K562 (cell line): Measurements from ENCODE around the gene TOM1L2. TPM values are rescaled to one million over a fixed set of nuclear protein-coding genes. Genes with fewer than 3 reads are reported as not detected.

Experiments used
- ATAC-seq: fragments of 200-7000 bp; cut with Tn5 transposase; 3 replicates; pipeline ENCODE4 v1.9.1; 2020; ENCODE audit warnings: moderate library complexity
- BruUV-seq: library from RNA; stranded (reverse); fragments of 400-500 nt; replicated peaks from 2 replicates; lab custom pipeline; 2021; lab: Mats Ljungman, UMichigan
- CTCF ChIA-PET: fragments of 300-600 bp; formaldehyde crosslinking; extraction: SDS; loops from one replicate; lab custom pipeline; 2021; ENCODE audit warnings: low intra/inter-chr PET ratio; lab: Yijun Ruan, JAX
- POLR2A ChIA-PET: fragments of 300-600, 350-650 bp; sonication (Branson Sonifier 250); formaldehyde crosslinking; extraction: SDS; loops from one replicate; lab custom pipeline; 2021; ENCODE audit warnings: antibody characterized with exemption, inconsistent platforms; lab: Yijun Ruan, JAX
- DNase-seq, 4 experiments: peaks; one replicate each; pipeline versions ENCODE4 v3.0.0 to v3.0.0-alpha.2; 2011 to 2018; ENCODE audit warnings: low spot score in 3 of 4, mixed read lengths in 3 of 4; ENCODE audit errors: extremely low read depth in 1 of 4
- FAIRE-seq: peaks from 2 replicates; lab custom pipeline; 2011; peaks lifted over from hg19 to GRCh38; lab: Jason Lieb, UNC
- H2AFZ ChIP-seq: 2 replicates; pipeline ENCODE4 v1.6.0; 2011; ENCODE audit warnings: low read depth, low read length, control low read depth, inconsistent platforms
- H3K27ac ChIP-seq: fragments of 200-600 bp; 3 replicates; pipeline ENCODE4 v1.8.0; 2011; ENCODE audit warnings: low read depth, mild to moderate bottlenecking, control low read depth, inconsistent platforms, low read length, moderate library complexity, mixed read lengths; ENCODE audit errors: extremely low read depth
- H3K27me3 ChIP-seq, 2 experiments: fragments of 300-600 bp in 1 of 2; 2 replicates in 1 of 2; 3 replicates in 1 of 2; pipeline versions ENCODE4 v1.6.0 to v1.8.0; 2011; ENCODE audit warnings: inconsistent platforms in 2 of 2, low read length in 2 of 2, mild to moderate bottlenecking in 1 of 2, mixed read lengths in 1 of 2, moderate library complexity in 1 of 2; ENCODE audit not compliant: control insufficient read depth in 2 of 2, insufficient read depth in 2 of 2
- H3K36me3 ChIP-seq: fragments of 300-600 bp; 3 replicates; pipeline ENCODE4 v1.8.0; 2011; ENCODE audit warnings: mild to moderate bottlenecking, low read length, inconsistent platforms; ENCODE audit not compliant: control insufficient read depth, insufficient read depth
- H3K4me1 ChIP-seq, 2 experiments: fragments of 200-600 bp in 1 of 2; replicated peaks in 1 of 2; 2 replicates in 1 of 2; 3 replicates in 1 of 2; pipeline versions ENCODE4 v1.5.1 to v1.8.0; 2011; ENCODE audit warnings: inconsistent platforms in 2 of 2, low read length in 2 of 2, mild to moderate bottlenecking in 1 of 2, mixed read lengths in 1 of 2, moderate library complexity in 1 of 2; ENCODE audit not compliant: control insufficient read depth in 2 of 2, insufficient read depth in 2 of 2
- H3K4me2 ChIP-seq: 2 replicates; pipeline ENCODE4 v1.6.1; 2011; ENCODE audit warnings: low read length, control low read depth, inconsistent platforms, mixed read lengths; ENCODE audit not compliant: insufficient read depth
- H3K4me3 ChIP-seq: fragments of 200-600 bp; sonication (generic), shearing (Covaris generic); 2 replicates; pipeline ENCODE4 v1.5.1; 2016; ENCODE audit warnings: control low read depth, inconsistent platforms
- H3K79me2 ChIP-seq: fragments of 200-600 bp; 3 replicates; pipeline ENCODE4 v1.8.0; 2011; ENCODE audit warnings: low read length, inconsistent platforms; ENCODE audit not compliant: control insufficient read depth, insufficient read depth
- H3K9ac ChIP-seq, 2 experiments: 2 replicates each; pipeline versions ENCODE4 v1.6.0 to v1.6.1; 2011; ENCODE audit warnings: low read depth in 2 of 2, low read length in 2 of 2, control low read depth in 1 of 2, inconsistent platforms in 1 of 2, mild to moderate bottlenecking in 1 of 2, mixed read lengths in 1 of 2; ENCODE audit not compliant: insufficient read depth in 1 of 2
- H3K9me1 ChIP-seq: one replicate; pipeline ENCODE4 v1.6.0; 2011; ENCODE audit warnings: inconsistent platforms, mild to moderate bottlenecking, low read length, moderate library complexity; ENCODE audit not compliant: control insufficient read depth, insufficient read depth
- H3K9me3 ChIP-seq: replicated peaks from 2 replicates; pipeline ENCODE4 v1.5.1; 2011; ENCODE audit warnings: low read depth, low read length, inconsistent platforms; ENCODE audit not compliant: control insufficient read depth, insufficient read depth
- H4K20me1 ChIP-seq: replicated peaks from 2 replicates; pipeline ENCODE4 v1.6.1; 2011; ENCODE audit warnings: low read length, inconsistent platforms, mixed read lengths; ENCODE audit not compliant: control insufficient read depth, insufficient read depth
- DMBX1 ChIP-seq: fragments of 250-450 bp; sonication (Bioruptor Pico); IDR thresholded peaks from 2 replicates; pipeline ENCODE4 v1.8.0; 2022; ENCODE audit warnings: inconsistent platforms, mild to moderate bottlenecking, moderate library complexity, borderline replicate concordance
- ELF4 ChIP-seq: fragments of 450-650 bp; formaldehyde crosslinking; IDR thresholded peaks from 2 replicates; pipeline ENCODE4 v1.4.0; 2022; ENCODE audit warnings: missing genetic modification characterization
- ERF ChIP-seq: fragments of 450-650 bp; formaldehyde crosslinking; IDR thresholded peaks from 2 replicates; pipeline ENCODE4 v1.4.0; 2020; ENCODE audit warnings: mild to moderate bottlenecking, mixed read lengths
- KAT7 ChIP-seq: sonication (generic); formaldehyde crosslinking; IDR thresholded peaks from 2 replicates; pipeline ENCODE4 v1.8.0; 2022; ENCODE audit warnings: missing genetic modification reagents, mild to moderate bottlenecking, borderline replicate concordance
- KLF1 ChIP-seq: fragments of 450-650 bp; IDR thresholded peaks from 2 replicates; pipeline ENCODE4 v1.6.1; 2016; ENCODE audit warnings: missing genetic modification characterization, missing compliant biosample characterization
- NELFE ChIP-seq: IDR thresholded peaks from 2 replicates; pipeline ENCODE4 v1.6.1; 2011; ENCODE audit warnings: mild to moderate bottlenecking; ENCODE audit not compliant: insufficient read depth, insufficient read length
- NFIC ChIP-seq: fragments of 450-650 bp; IDR thresholded peaks from 2 replicates; pipeline ENCODE4 v1.6.1; 2017; ENCODE audit warnings: mild to moderate bottlenecking, inconsistent platforms
- PCBP2 ChIP-seq: fragments of 200-400 bp; formaldehyde crosslinking; IDR thresholded peaks from 2 replicates; pipeline ENCODE4 v1.6.1; 2018; ENCODE audit warnings: low read length, low read depth, mild to moderate bottlenecking, moderate library complexity; ENCODE audit not compliant: poor library complexity, severe bottlenecking
- SMARCA4 ChIP-seq: fragments of 450-650 bp; IDR thresholded peaks from 2 replicates; pipeline ENCODE4 v1.6.1; 2016
- TCF15 ChIP-seq: fragments of 250-450 bp; sonication (Bioruptor Pico); IDR thresholded peaks from 2 replicates; pipeline ENCODE4 v1.8.0; 2022; ENCODE audit warnings: moderate library complexity, mild to moderate bottlenecking, inconsistent platforms
- U2AF1 ChIP-seq: fragments of 200-400 bp; formaldehyde crosslinking; optimal IDR thresholded peaks from 2 replicates; pipeline ENCODE3; 2017; ENCODE audit warnings: mild to moderate bottlenecking, low read depth, low read length, moderate library complexity
- WGBS: fragments of 100-300 bp; shearing (Covaris generic); methylation state at CpG from one replicate; pipeline ENCODE4 v1.1.6; 2016; ENCODE audit warnings: low coverage, mixed read lengths; ENCODE audit not compliant: insufficient coverage; ENCODE audit errors: missing lambda C conversion rate; 5-methylcytosine and 5-hydroxymethylcytosine counted together
- in situ Hi-C: fragments of 300-500 bp; cut with MboI; formaldehyde crosslinking; loops from 4 replicates; pipeline ENCODE4 v1.15.0; 2018; ENCODE audit warnings: inconsistent platforms, mixed read lengths
- intact Hi-C: fragments of 100-400 bp; cut with micrococcal nuclease; formaldehyde crosslinking; loops from 2 replicates; pipeline ENCODE4 v1.14.2; 2022
- polyA plus RNA-seq, 8 experiments: library from polyadenylated mRNA; depleted of rRNA in 4 of 8; stranded (reverse) in 5 of 8; unstranded in 3 of 8; fragments of >200 nt; fragmentation: Nextera tagmentation in 2 of 8; fragmentation: Illumina TruSeq in 1 of 8; extraction: Ambion mirVana in 2 of 8; extraction: Trizol in 1 of 8; gene quantifications; 2 replicates each; pipeline versions ENCODE4 v1.2.1 to v1.2.3, GENCODE V29; 2011 to 2014; ENCODE audit warnings: inconsistent platforms in 1 of 8, missing spikeins in 1 of 8
- total RNA-seq, 7 experiments: library from RNA; depleted of rRNA in 6 of 7; stranded (reverse); fragments of >200 nt in 6 of 7; fragmentation: Illumina TruSeq in 2 of 7; extraction: Trizol in 2 of 7; gene quantifications; 2 replicates each; pipeline versions ENCODE4 v1.2.1 to v1.2.3, GENCODE V29; 2011 to 2021; ENCODE audit warnings: low replicate concordance in 1 of 7

The TOM1L2 gene
- total and polyA plus RNA-seq, 9 of the 15 experiments (the other 6 are each of a cell fraction or from before 2014, with no cell fraction given), result 0.07 to 6.0 (median 2.5) TPM

- DNase-seq (no peak), FAIRE-seq (no peak), ATAC-seq (no peak)
- H3K27me3 ChIP-seq, result no peaks in the 10 kb centered on the region
- CTCF ChIA-PET, result no interaction called here
- BruUV-seq, result no TSS peak
- in situ Hi-C loops, result no loop called here
- H3K4me3 ChIP-seq, result no peak overlapping the region
- peaks cover 0 to 3% of the 10 kb centered on the region in 2 experiments; a peak in 1 of 5 replicates for H3K4me1 ChIP-seq
- no peaks in the 10 kb centered on the region for H3K9me1 ChIP-seq
- 30% methylated on average over 5 of the region's 6 CpGs for WGBS
- H4K20me1 ChIP-seq, result no peaks in the 10 kb centered on the region
- no peak overlapping the region for H3K27ac ChIP-seq
- no peaks in the 10 kb centered on the region for H3K36me3 ChIP-seq
- TF ChIP-seq U2AF1 (no peak), KLF1 (no peak), TCF15 (no peak), NFIC (no peak), ELF4 (no peak), PCBP2 (no peak), DMBX1 (CRISPR knock-in tag) (no peak), NELFE (no peak), SMARCA4 (no peak), KAT7 (no peak), ERF (CRISPR knock-in tag) (no peak)
- intact Hi-C loops, result no loop called here
- no peak overlapping the region for H3K9ac ChIP-seq
- H2AFZ ChIP-seq, result no peak overlapping the region
- H3K79me2 ChIP-seq, result no peaks in the 10 kb centered on the region
- H3K4me2 ChIP-seq, result no peak overlapping the region
- no peaks in the 10 kb centered on the region for H3K9me3 ChIP-seq
- POLR2A ChIA-PET, result no interaction called here
Observed at GRCh38 chr17:17870247-17870646, 102.0 kb downstream of the TOM1L2 start.
